Ascending aorta (tissue), 2 donors: ENCODE data around the gene LAPTM5. TPM values are rescaled to one million over a fixed set of nuclear protein-coding genes. Genes with fewer than 3 reads are reported as not detected.
"Not testable (repeated sequence)": the region's sequence is repeated elsewhere in the genome, so short reads cannot be mapped to it uniquely, and the experiment has no call there.

Experiments
- DNase-seq, 2 donors: peaks; one replicate each; pipeline ENCODE4 v3.0.0-alpha.2; 2019; ENCODE audit warnings: low spot score in 2 of 2
- H3K27ac ChIP-seq, 2 donors: fragments of 200-600 bp; sonication (generic); one replicate each; pipeline ENCODE4 v1.5.1; 2016 to 2017; ENCODE audit warnings: mild to moderate bottlenecking in 1 of 2
- H3K27me3 ChIP-seq: fragments of 200-600 bp; sonication (generic); one replicate; pipeline ENCODE4 v1.5.1; 2017
- H3K36me3 ChIP-seq, 2 donors: fragments of 200-600 bp; sonication (generic); one replicate each; pipeline ENCODE4 v1.5.1; 2016
- H3K4me1 ChIP-seq, 2 donors: fragments of 200-600 bp; sonication (generic); one replicate each; pipeline ENCODE4 v1.5.1; 2016 to 2017; ENCODE audit warnings: mild to moderate bottlenecking in 1 of 2
- H3K4me3 ChIP-seq, 2 donors: fragments of 200-600 bp; sonication (generic); one replicate each; pipeline ENCODE4 v1.5.1; 2016 to 2017; ENCODE audit warnings: mild to moderate bottlenecking in 1 of 2
- H3K9me3 ChIP-seq, 2 donors: fragments of 200-600 bp; sonication (generic); one replicate each; pipeline ENCODE4 v1.5.1; 2016
- intact Hi-C: fragments of 100-400 bp; cut with DNase I; formaldehyde crosslinking; loops from one replicate; pipeline ENCODE4 v1.15.1; 2023
- total RNA-seq: library from RNA; depleted of rRNA; stranded (reverse); fragments of >200 nt; gene quantifications from one replicate; pipeline ENCODE4 v1.1.0, GENCODE V29; 2016
- TF ChIP-seq, protein P1 (sequence below), 3 experiments: fragments of 200-600 bp in 2 of 3; fragments of 450-650 bp in 1 of 3; sonication (generic) in 2 of 3; IDR thresholded peaks; one replicate each; pipeline ENCODE4 v1.5.1; 2016 to 2019; ENCODE audit warnings: antibody characterized with exemption in 3 of 3, mild to moderate bottlenecking in 1 of 3, moderate library complexity in 1 of 3

The LAPTM5 gene
- total RNA-seq, 1 donor from 2014 or later: 56.1 TPM

DNA sequence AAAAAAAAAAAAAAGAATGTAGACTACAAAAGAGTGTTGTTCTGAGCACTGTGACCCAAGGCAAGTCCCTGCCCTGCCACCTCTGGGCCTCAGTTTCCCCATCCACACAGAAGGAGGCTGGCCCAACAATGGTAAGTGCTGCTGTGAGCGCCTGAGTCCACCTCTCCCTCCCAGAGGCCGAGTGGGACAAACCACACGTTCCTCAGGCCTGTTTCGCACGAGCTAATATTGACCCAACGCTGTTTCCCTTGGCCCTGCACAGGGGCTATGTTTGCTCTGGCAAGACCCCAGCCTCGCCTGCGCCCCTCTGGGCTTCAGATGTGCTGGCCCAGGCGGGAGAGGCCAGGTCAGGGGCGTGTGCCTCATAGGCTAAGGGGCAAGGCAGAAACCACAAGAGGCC, 12.6 kb upstream of the LAPTM5 start:
- intact Hi-C loops: no loop called here
- no peaks in the 10 kb centered on the region for H3K9me3 ChIP-seq
- TF ChIP-seq, protein P1, sequence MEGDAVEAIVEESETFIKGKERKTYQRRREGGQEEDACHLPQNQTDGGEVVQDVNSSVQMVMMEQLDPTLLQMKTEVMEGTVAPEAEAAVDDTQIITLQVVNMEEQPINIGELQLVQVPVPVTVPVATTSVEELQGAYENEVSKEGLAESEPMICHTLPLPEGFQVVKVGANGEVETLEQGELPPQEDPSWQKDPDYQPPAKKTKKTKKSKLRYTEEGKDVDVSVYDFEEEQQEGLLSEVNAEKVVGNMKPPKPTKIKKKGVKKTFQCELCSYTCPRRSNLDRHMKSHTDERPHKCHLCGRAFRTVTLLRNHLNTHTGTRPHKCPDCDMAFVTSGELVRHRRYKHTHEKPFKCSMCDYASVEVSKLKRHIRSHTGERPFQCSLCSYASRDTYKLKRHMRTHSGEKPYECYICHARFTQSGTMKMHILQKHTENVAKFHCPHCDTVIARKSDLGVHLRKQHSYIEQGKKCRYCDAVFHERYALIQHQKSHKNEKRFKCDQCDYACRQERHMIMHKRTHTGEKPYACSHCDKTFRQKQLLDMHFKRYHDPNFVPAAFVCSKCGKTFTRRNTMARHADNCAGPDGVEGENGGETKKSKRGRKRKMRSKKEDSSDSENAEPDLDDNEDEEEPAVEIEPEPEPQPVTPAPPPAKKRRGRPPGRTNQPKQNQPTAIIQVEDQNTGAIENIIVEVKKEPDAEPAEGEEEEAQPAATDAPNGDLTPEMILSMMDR (IDR thresholded peaks at IDR 0.05): no peak

DNA sequence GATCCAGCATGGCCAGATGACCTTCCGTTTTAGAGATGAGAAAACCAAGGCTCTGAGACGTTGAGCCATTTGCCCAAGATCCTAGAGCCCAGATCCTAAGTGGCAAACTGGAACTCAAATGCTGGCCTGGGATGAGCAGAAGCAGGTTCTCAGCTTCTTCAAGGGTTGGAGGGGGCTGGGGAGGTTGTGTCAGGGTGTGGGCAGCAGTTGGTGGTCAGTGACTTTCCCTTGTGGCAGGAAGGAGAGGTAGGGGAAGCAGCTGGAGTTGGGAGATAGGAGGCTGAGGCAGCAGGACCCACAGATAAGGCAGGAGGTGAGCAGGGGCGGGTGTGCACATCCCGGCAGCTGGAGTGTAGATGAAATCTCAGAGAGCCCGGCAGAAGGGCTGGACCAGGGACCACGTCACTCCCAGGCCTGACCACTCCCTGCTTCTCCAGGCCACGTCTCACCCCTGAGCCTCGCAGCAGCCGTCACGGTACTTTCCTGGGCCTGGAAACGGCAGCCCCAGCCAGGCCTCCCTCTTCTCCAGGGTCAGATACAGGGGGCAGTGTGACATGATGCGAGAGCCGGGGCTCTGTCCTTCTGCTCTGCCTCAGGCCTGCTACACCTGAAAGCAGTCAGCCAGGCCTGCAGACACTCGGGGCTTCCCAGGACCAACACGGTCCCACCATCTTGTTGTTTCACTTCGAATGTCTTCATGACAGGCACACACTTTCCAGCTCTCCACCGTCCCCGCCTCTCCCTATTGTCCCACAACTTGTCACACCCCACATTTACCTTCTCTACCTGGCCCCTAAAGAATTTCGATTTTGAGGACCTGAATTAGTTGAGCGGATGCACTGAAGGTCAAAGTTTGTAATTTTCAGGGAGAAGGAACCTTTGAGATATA, 11.5 kb upstream of the LAPTM5 start:
- intact Hi-C loops: no loop called here
- no peak for DNase-seq
- H3K4me1 ChIP-seq: peaks cover 2 to 13% of the 10 kb centered on the region in 2 donors

More for the DNA sequence above, 12.6 kb upstream of the LAPTM5 start:
- no peaks in the 10 kb centered on the region for H3K36me3 ChIP-seq
- no peak for DNase-seq
- peaks cover 0 to 8% of the 10 kb centered on the region in 2 donors for H3K4me1 ChIP-seq
- H3K27ac ChIP-seq: peak overlapping the region in 1 of 2 donors; percentile 1
- no peak overlapping the region for H3K4me3 ChIP-seq
- H3K27me3 ChIP-seq: no peaks in the 10 kb centered on the region

DNA sequence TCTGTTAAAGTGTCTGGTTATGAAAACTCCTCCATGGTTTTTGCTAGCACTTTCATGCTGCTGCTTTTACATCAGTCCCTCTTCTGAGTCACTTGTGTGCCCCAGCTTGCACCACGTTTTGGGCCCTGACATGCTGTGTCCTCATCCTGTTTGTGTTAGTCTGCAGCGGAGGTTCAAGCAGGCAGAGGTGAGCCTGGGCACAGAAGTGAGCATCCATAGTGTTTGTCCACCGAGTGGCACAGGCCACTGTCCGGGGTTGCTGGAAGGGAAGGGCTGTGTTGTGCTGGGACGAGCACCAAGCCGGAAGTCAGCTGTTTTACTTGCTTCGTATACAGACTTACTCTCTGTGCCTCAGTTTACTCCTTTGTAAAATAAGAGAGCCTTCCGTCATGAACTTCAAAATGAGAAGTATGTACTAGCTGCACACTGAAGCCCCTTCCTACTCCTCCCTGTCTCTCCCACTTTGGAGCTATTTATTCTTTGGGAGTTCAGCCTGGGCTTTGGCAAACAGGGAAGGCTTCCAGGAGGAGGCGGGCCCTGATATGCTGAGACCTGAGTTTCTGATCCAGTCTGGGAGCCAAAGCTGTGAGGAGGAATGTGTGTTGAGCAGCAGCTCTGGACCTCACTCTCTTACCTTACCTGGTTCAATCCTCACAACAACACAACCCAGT, 10.7 kb upstream of the LAPTM5 start:
- peaks cover 4 to 21% of the 10 kb centered on the region in 2 donors for H3K4me1 ChIP-seq
- no peak overlapping the region for H3K27ac ChIP-seq
- DNase-seq: no peak
- no peaks in the 10 kb centered on the region for H3K36me3 ChIP-seq
- H3K9me3 ChIP-seq: no peaks in the 10 kb centered on the region
- H3K4me3 ChIP-seq: no peak overlapping the region
- TF ChIP-seq, protein P1 (IDR thresholded peaks at IDR 0.05): no peak
- no peaks in the 10 kb centered on the region for H3K27me3 ChIP-seq
- intact Hi-C loops: no loop called here

More for the DNA sequence above, 11.5 kb upstream of the LAPTM5 start:
- Histone ChIP-seq H3K27ac (no peak overlapping the region), H3K9me3 (no peaks in the 10 kb centered on the region), H3K4me3 (no peak overlapping the region), H3K27me3 (no peaks in the 10 kb centered on the region), H3K36me3 (no peaks in the 10 kb centered on the region)
- TF ChIP-seq, protein P1 (IDR thresholded peaks at IDR 0.05): no peak

DNA sequence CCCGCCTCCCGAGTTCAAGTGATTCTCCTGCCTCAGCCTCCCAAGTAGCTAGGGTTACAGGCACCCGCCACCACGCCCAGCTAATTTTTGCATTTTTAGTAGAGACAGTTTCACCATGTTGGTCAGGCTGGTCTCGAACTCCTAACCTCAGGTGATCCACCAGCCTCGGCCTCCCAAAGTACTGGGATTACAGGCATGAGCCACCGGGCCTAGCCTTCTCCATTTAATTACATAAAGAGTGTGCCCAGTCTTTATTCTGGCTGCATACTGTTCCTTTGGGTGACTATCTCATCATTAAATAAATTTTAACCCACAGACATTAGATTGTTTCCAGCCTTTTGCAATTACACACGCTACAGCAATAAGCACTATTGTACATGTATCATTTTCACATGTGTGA, 9.4 kb upstream of the LAPTM5 start:
- H3K36me3 ChIP-seq, DNase-seq, H3K27me3 ChIP-seq, H3K27ac ChIP-seq, H3K4me3 ChIP-seq, H3K9me3 ChIP-seq, intact Hi-C loops: not testable (repeated sequence)
- H3K4me1 ChIP-seq: peaks cover 8 to 31% of the 10 kb centered on the region in 2 donors

DNA sequence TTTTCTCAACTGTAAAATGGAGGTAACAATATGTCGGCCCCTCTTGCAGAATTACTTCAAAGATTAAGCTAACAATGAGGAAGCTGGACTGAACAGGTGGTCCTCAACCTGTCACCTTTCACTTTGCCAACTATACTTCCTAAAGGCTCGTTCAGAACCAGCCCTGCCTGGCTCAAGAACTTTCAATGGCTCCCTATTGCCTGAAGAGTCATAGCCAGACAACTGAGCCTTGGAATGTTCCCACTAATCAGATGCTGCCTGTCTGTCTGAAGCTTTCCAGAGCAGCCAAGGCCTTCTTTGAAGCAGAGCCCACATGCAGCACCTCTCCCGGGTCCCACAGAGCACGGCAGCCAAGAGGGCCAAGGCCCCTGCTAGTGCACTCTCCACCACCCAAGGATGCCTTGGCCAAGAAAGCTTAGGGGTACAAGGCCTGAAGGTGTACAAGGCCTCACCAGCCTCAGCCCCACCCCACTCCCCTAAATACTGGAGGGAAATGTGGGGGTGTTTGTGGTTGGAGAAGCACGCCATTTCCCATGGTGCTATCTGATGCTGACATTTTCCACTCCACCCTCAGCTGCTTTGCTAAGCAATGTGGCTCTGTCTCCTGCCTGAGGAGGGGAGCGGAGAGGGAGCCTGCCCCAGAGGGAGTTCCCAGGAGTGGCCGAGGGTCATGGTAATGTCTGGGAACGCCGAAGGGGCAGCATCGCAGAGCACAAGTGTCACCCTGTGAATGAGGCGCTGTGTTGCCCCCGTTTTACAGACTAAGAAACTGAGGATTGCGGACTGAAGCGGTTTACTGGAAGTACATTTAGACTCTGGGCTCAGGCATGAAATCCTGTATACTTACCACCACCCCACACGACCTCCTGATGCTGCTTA, 8.2 kb upstream of the LAPTM5 start:
- intact Hi-C loops: no loop called here
- no peaks in the 10 kb centered on the region for H3K36me3 ChIP-seq
- TF ChIP-seq, protein P1 (IDR thresholded peaks at IDR 0.05): no peak

More for the DNA sequence above, 8.2 kb upstream of the LAPTM5 start:
- no peaks in the 10 kb centered on the region for H3K9me3 ChIP-seq
- H3K4me1 ChIP-seq: peaks cover 11 to 34% of the 10 kb centered on the region in 2 donors
- H3K27ac ChIP-seq: no peak overlapping the region
- no peaks in the 10 kb centered on the region for H3K27me3 ChIP-seq
- no peak overlapping the region for H3K4me3 ChIP-seq
- no peak for DNase-seq
